Measurements from ENCODE around the gene PLPP1.

- no peak for TF ChIP-seq CTCF (IDR thresholded peaks at IDR 0.05; ENCODE audit: low read depth, low read length, missing input control)
- TF ChIP-seq TAF1 (conservative IDR thresholded peaks at IDR 0.05): no peak
- TF ChIP-seq GABPA (IDR thresholded peaks at IDR 0.05 in 1 of 2, conservative IDR thresholded peaks at IDR 0.05 in 1 of 2): no peak
- TF ChIP-seq MAX (IDR thresholded peaks at IDR 0.05): no peak
- no peak for TF ChIP-seq YY1 (IDR thresholded peaks at IDR 0.05)
- no peak for TF ChIP-seq ZBTB33 (IDR thresholded peaks at IDR 0.05)
- no peak for TF ChIP-seq REST (IDR thresholded peaks at IDR 0.05)
- TF ChIP-seq SP1 (IDR thresholded peaks at IDR 0.05): no peak
- no peak for TF ChIP-seq RAD21 (IDR thresholded peaks at IDR 0.05)
- no peak for TF ChIP-seq JUND (IDR thresholded peaks at IDR 0.05)
- TF ChIP-seq EGR1 (IDR thresholded peaks at IDR 0.05; ENCODE audit: low read depth in 2 of 2): no peak
- no peak for TF ChIP-seq HNF4G (IDR thresholded peaks at IDR 0.05)
Observed at GRCh38 chr5:55484531-55484930, 50.2 kb downstream of the PLPP1 start.
